HepG2 (cell line): ENCODE results near the gene CYP2C19. TPM values are rescaled to one million over a fixed set of nuclear protein-coding genes. Genes with fewer than 3 reads are reported as not detected.

Experiments
- ATAC-seq: fragments of 200-7000 bp; cut with Tn5 transposase; 3 replicates; pipeline ENCODE4 v1.9.1; 2020; ENCODE audit warnings: mild to moderate bottlenecking, moderate library complexity
- BruUV-seq: library from RNA; stranded (reverse); fragments of 400-500 nt; replicated peaks from 2 replicates; lab custom pipeline; 2021; lab: Mats Ljungman, UMichigan
- CTCF ChIA-PET: fragments of 300-600 bp; formaldehyde crosslinking; extraction: SDS; loops from one replicate; lab custom pipeline; 2021; ENCODE audit warnings: low total read pairs, inconsistent platforms, low intra/inter-chr PET ratio; lab: Yijun Ruan, JAX
- POLR2A ChIA-PET: fragments of 350-600 bp; sonication (Branson Sonifier 250); formaldehyde crosslinking; loops from one replicate; lab custom pipeline; 2020; ENCODE audit warnings: antibody characterized with exemption, inconsistent platforms; lab: Yijun Ruan, JAX
- DNase-seq: peaks from one replicate; pipeline ENCODE4 v3.0.0-alpha.2; 2015; ENCODE audit warnings: low spot score
- FAIRE-seq: peaks from 3 replicates; lab custom pipeline; 2011; peaks lifted over from hg19 to GRCh38; lab: Jason Lieb, UNC
- H2AFZ ChIP-seq: one replicate; pipeline ENCODE4 v1.6.1; 2011; ENCODE audit warnings: low read length, inconsistent platforms
- H3K27ac ChIP-seq: fragments of 300-600 bp; 3 replicates; pipeline ENCODE4 v1.8.0; 2011; ENCODE audit warnings: mixed run types, mild to moderate bottlenecking, mixed read lengths, low read length, inconsistent platforms; ENCODE audit not compliant: insufficient read depth; ENCODE audit errors: extremely low read length
- H3K27me3 ChIP-seq, 2 experiments: fragments of 200-600 bp in 1 of 2; 2 replicates in 1 of 2; 3 replicates in 1 of 2; pipeline versions ENCODE4 v1.6.0 to v1.8.0; 2011; ENCODE audit warnings: low read length in 2 of 2, mild to moderate bottlenecking in 2 of 2, moderate library complexity in 2 of 2, inconsistent platforms in 1 of 2; ENCODE audit not compliant: insufficient read depth in 2 of 2, control insufficient read depth in 1 of 2
- H3K36me3 ChIP-seq, 2 experiments: fragments of 200-600 bp in 1 of 2; replicated peaks in 1 of 2; 2 replicates in 1 of 2; 3 replicates in 1 of 2; pipeline versions ENCODE4 v1.5.1 to v1.8.0; 2011; ENCODE audit warnings: low read length in 2 of 2, inconsistent platforms in 1 of 2; ENCODE audit not compliant: insufficient read depth in 2 of 2, control insufficient read depth in 1 of 2
- H3K4me1 ChIP-seq: 2 replicates; pipeline ENCODE4 v1.5.1; 2012; ENCODE audit warnings: low read length, inconsistent platforms; ENCODE audit not compliant: insufficient read depth
- H3K4me2 ChIP-seq: 2 replicates; pipeline ENCODE4 v1.6.0; 2011; ENCODE audit warnings: low read depth, low read length, inconsistent platforms
- H3K4me3 ChIP-seq, 3 experiments: fragments of 200-600 bp in 1 of 3; sonication (generic), shearing (Covaris generic) in 1 of 3; replicated peaks in 1 of 3; 2 replicates each; pipeline ENCODE4 v1.5.1; 2011 to 2016; ENCODE audit warnings: low read length in 3 of 3, inconsistent platforms in 2 of 3, low read depth in 2 of 3, mild to moderate bottlenecking in 2 of 3, control low read depth in 1 of 3, mixed read lengths in 1 of 3; ENCODE audit not compliant: insufficient read depth in 1 of 3
- H3K79me2 ChIP-seq: one replicate; pipeline ENCODE4 v1.6.1; 2011; ENCODE audit warnings: low read length, inconsistent platforms; ENCODE audit not compliant: insufficient read depth
- H3K9ac ChIP-seq: 2 replicates; pipeline ENCODE4 v1.6.0; 2011; ENCODE audit warnings: mild to moderate bottlenecking, low read depth, low read length, inconsistent platforms; ENCODE audit not compliant: insufficient read depth
- H3K9me3 ChIP-seq: 2 replicates; pipeline ENCODE4 v1.5.1; 2012; ENCODE audit warnings: mild to moderate bottlenecking, low read length
- H4K20me1 ChIP-seq: 2 replicates; pipeline ENCODE4 v1.6.0; 2011; ENCODE audit warnings: inconsistent platforms, mild to moderate bottlenecking, low read length, moderate library complexity; ENCODE audit not compliant: insufficient read depth
- ARID3A ChIP-seq: IDR thresholded peaks from 2 replicates; pipeline ENCODE4 v1.6.1; 2012; ENCODE audit warnings: low read depth, low read length, improper control_type of control experiment
- MYPOP ChIP-seq: sonication (generic); formaldehyde crosslinking; IDR thresholded peaks from 2 replicates; pipeline ENCODE4 v1.8.1; 2023; ENCODE audit warnings: mild to moderate bottlenecking, moderate library complexity, missing genetic modification reagents
- ZNF550 ChIP-seq: sonication (generic); formaldehyde crosslinking; IDR thresholded peaks from 2 replicates; pipeline ENCODE4 v1.4.0; 2020; ENCODE audit warnings: mild to moderate bottlenecking, missing genetic modification reagents, borderline replicate concordance
- ZNF737 ChIP-seq: sonication (generic); formaldehyde crosslinking; IDR thresholded peaks from 2 replicates; pipeline ENCODE4 v1.5.0; 2020; ENCODE audit warnings: missing genetic modification reagents, mild to moderate bottlenecking, borderline replicate concordance
- in situ Hi-C: cut with HindIII; loops from 2 replicates; pipeline ENCODE4 v1.10.0; 2017; ENCODE audit warnings: low pct_unique_long_range_greater_than_20kb; ENCODE audit not compliant: extremely low pct_ligation_motif_present
- intact Hi-C: fragments of 100-400 bp; cut with micrococcal nuclease; formaldehyde crosslinking; loops from one replicate; pipeline ENCODE4 v1.10.0; 2022; ENCODE audit not compliant: unreplicated experiment
- polyA plus RNA-seq, 8 experiments: library from polyadenylated mRNA; depleted of rRNA in 3 of 8; stranded (reverse) in 7 of 8; unstranded in 1 of 8; fragments of >200 nt; fragmentation: Illumina TruSeq in 4 of 8; extraction: Trizol in 4 of 8; gene quantifications; 2 replicates each; pipeline versions ENCODE4 v1.2.1 to v1.2.3, GENCODE V29; 2011 to 2016; ENCODE audit warnings: low read depth in 4 of 8, missing spikeins in 1 of 8, mixed read lengths in 1 of 8; ENCODE audit not compliant: insufficient read depth in 1 of 8
- total RNA-seq, 5 experiments: library from RNA; depleted of rRNA; stranded (reverse); fragments of >200 nt; fragmentation: Illumina TruSeq; extraction: Trizol; gene quantifications; 2 replicates each; pipeline ENCODE4 v1.2.3, GENCODE V29; 2016; ENCODE audit warnings: low read depth in 1 of 5

The CYP2C19 gene
- total and polyA plus RNA-seq, 2 of the 13 experiments (the other 11 are each of a cell fraction or from before 2014, with no cell fraction given): not detected

- TF ChIP-seq MYPOP (CRISPR knock-in tag): no peak
- no peak for TF ChIP-seq ZNF550 (CRISPR knock-in tag)
These were observed 18.4 kb downstream of the CYP2C19 start (continued) for GRCh38 chr10:94780844-94781243.

- Histone ChIP-seq H3K4me1 (no peaks in the 10 kb centered on the region), H3K9ac (no peak overlapping the region), H3K4me2 (no peak overlapping the region), H3K27me3 (no peaks in the 10 kb centered on the region), H3K79me2 (no peaks in the 10 kb centered on the region), H3K4me3 (no peak overlapping the region), H3K27ac (no peak overlapping the region), H4K20me1 (no peaks in the 10 kb centered on the region), H2AFZ (no peak overlapping the region), H3K36me3 (no peaks in the 10 kb centered on the region), H3K9me3 (no peaks in the 10 kb centered on the region)
- no peak for TF ChIP-seq ZNF737 (CRISPR knock-in tag)
- no peak for TF ChIP-seq ARID3A
- in situ Hi-C loops (no loop called here), intact Hi-C loops (no loop called here)
- BruUV-seq: no TSS peak
- ATAC-seq: no peak
- DNase-seq: no peak
- ChIA-PET POLR2A (no interaction called here), CTCF (no interaction called here)
- no peak for FAIRE-seq
These were observed 21.8 kb downstream of the CYP2C19 start for GRCh38 chr10:94784256-94784655.
